Loucy (cell line): ENCODE measurements around the gene PLN.

Source experiments
- H2AFZ ChIP-seq: fragments of 200-600 bp; sonication (generic); 2 replicates; pipeline ENCODE4 v1.6.0; 2016; ENCODE audit warnings: antibody characterized with exemption, mild to moderate bottlenecking, low read length, moderate library complexity
- H3F3A ChIP-seq: fragments of 200-600 bp; 2 replicates; pipeline ENCODE4 v1.6.0; 2016; ENCODE audit warnings: antibody characterized with exemption, low read depth, mild to moderate bottlenecking
- H3K27me3 ChIP-seq: fragments of 200-600 bp; sonication (generic); 2 replicates; pipeline ENCODE4 v1.6.1; 2014; ENCODE audit warnings: low read length, mild to moderate bottlenecking; ENCODE audit not compliant: insufficient read depth, poor library complexity, severe bottlenecking
- H3K36me3 ChIP-seq: fragments of 200-600 bp; sonication (generic); 2 replicates; pipeline ENCODE4 v1.6.1; 2016; ENCODE audit warnings: low read length; ENCODE audit not compliant: insufficient read depth
- H3K4me1 ChIP-seq: fragments of 200-600 bp; sonication (generic); 2 replicates; pipeline ENCODE4 v1.5.1; 2014; ENCODE audit warnings: low read length, mild to moderate bottlenecking; ENCODE audit not compliant: insufficient read depth, poor library complexity, severe bottlenecking
- H3K4me2 ChIP-seq: fragments of 200-600 bp; sonication (generic); 2 replicates; pipeline ENCODE4 v1.6.0; 2014; ENCODE audit warnings: antibody characterized with exemption, low read length, low read depth, mild to moderate bottlenecking; ENCODE audit not compliant: poor library complexity, severe bottlenecking
- H3K4me3 ChIP-seq: fragments of 200-600 bp; sonication (generic); 2 replicates; pipeline ENCODE4 v1.5.1; 2014; ENCODE audit warnings: low read length, mild to moderate bottlenecking, mixed read lengths; ENCODE audit not compliant: poor library complexity, severe bottlenecking
- H3K79me2 ChIP-seq: fragments of 200-600 bp; sonication (generic); 2 replicates; pipeline ENCODE4 v1.6.1; 2014; ENCODE audit warnings: low read length; ENCODE audit not compliant: insufficient read depth
- H3K9ac ChIP-seq: fragments of 200-600 bp; sonication (generic); 2 replicates; pipeline ENCODE4 v1.6.0; 2014; ENCODE audit warnings: mild to moderate bottlenecking, low read depth, low read length, moderate library complexity; ENCODE audit not compliant: poor library complexity, severe bottlenecking
- H3K9me2 ChIP-seq: fragments of 200-600 bp; sonication (generic); replicated peaks from 2 replicates; pipeline ENCODE4 v1.6.1; 2016; ENCODE audit warnings: low read depth, low read length, mixed read lengths
- H3K9me3 ChIP-seq: fragments of 200-600 bp; sonication (generic); 2 replicates; pipeline ENCODE4 v1.6.1; 2014; ENCODE audit warnings: mild to moderate bottlenecking, antibody characterized with exemption, low read length, low read depth; ENCODE audit not compliant: insufficient read depth
- H4K20me1 ChIP-seq: fragments of 200-600 bp; sonication (generic); 2 replicates; pipeline ENCODE4 v1.6.0; 2014; ENCODE audit warnings: antibody characterized with exemption, low read length, mild to moderate bottlenecking; ENCODE audit not compliant: insufficient read depth, poor library complexity, severe bottlenecking
- CTCF ChIP-seq: fragments of 200-600 bp; sonication (generic); conservative IDR thresholded peaks from 2 replicates; pipeline ENCODE4 v1.5.1; 2014; ENCODE audit warnings: mild to moderate bottlenecking, antibody characterized with exemption, low read length
- EZH2phosphoT487 ChIP-seq: fragments of 200-600 bp; IDR thresholded peaks from 2 replicates; pipeline ENCODE4 v1.6.1; 2018; ENCODE audit warnings: antibody characterized with exemption, mild to moderate bottlenecking, moderate library complexity, borderline replicate concordance

Gene PLN

GRCh38 chr6:118501765-118502164 is 46.3 kb upstream of the PLN start:
- Histone ChIP-seq H4K20me1 (no peaks in the 10 kb centered on the region), H3K4me1 (peaks cover 4% of the 10 kb centered on the region), H2AFZ (no peak overlapping the region), H3K27me3 (no peaks in the 10 kb centered on the region), H3F3A (no peaks in the 10 kb centered on the region), H3K36me3 (peaks cover 47% of the 10 kb centered on the region; the same call in 1 of the 2 replicates), H3K9ac (no peak overlapping the region), H3K4me2 (no peak overlapping the region), H3K79me2 (peaks cover 3% of the 10 kb centered on the region; the same call in 1 of the 2 replicates), H3K9me2 (0 out of 2 replicates have a peak, but pooled peaks cover 4% of the 10 kb centered on the region), H3K9me3 (peaks cover 8% of the 10 kb centered on the region; the same call in 1 of the 2 replicates), H3K4me3 (no peak overlapping the region)
- TF ChIP-seq EZH2phosphoT487 (no peak), CTCF (no peak)

- peaks cover 47% of the 10 kb centered on the region; the same call in 1 of the 2 replicates for H3K36me3 ChIP-seq
- H3K4me3 ChIP-seq = no peak overlapping the region
- H3K9me2 ChIP-seq = 0 out of 2 replicates have a peak, but pooled peaks cover 4% of the 10 kb centered on the region
- H3K27me3 ChIP-seq = no peaks in the 10 kb centered on the region
- H3K4me2 ChIP-seq = no peak overlapping the region
- H3K79me2 ChIP-seq = peaks cover 3% of the 10 kb centered on the region; the same call in 1 of the 2 replicates
- H2AFZ ChIP-seq = no peak overlapping the region
- peaks cover 4% of the 10 kb centered on the region for H3K4me1 ChIP-seq
- no peak overlapping the region for H3K9ac ChIP-seq
- H4K20me1 ChIP-seq = no peaks in the 10 kb centered on the region
- no peaks in the 10 kb centered on the region for H3F3A ChIP-seq
- H3K9me3 ChIP-seq = peaks cover 8% of the 10 kb centered on the region; the same call in 1 of the 2 replicates
- TF ChIP-seq EZH2phosphoT487 = no peak
- no peak for TF ChIP-seq CTCF
Observed at GRCh38 chr6:118502169-118502568, 45.9 kb upstream of the PLN start.

GRCh38 chr6:118504611-118505010 is 43.5 kb upstream of the PLN start:
- Histone ChIP-seq H4K20me1 (no peaks in the 10 kb centered on the region), H3F3A (no peaks in the 10 kb centered on the region), H3K27me3 (no peaks in the 10 kb centered on the region), H3K4me3 (no peak overlapping the region), H3K79me2 (peaks cover 3% of the 10 kb centered on the region; the same call in 1 of the 2 replicates), H3K4me2 (no peak overlapping the region), H3K9ac (no peak overlapping the region), H3K36me3 (peaks cover 44% of the 10 kb centered on the region; the same call in 1 of the 2 replicates), H3K9me2 (0 out of 2 replicates have a peak, but pooled peaks cover 4% of the 10 kb centered on the region), H2AFZ (no peak overlapping the region), H3K4me1 (peaks cover 4% of the 10 kb centered on the region), H3K9me3 (peaks cover 8% of the 10 kb centered on the region; the same call in 1 of the 2 replicates)
- no peak for TF ChIP-seq EZH2phosphoT487
- no peak for TF ChIP-seq CTCF
